Memory B cell (primary cell): ENCODE measurements around the gene COL4A6.
A peak's percentile ranks its signal among the peaks of the same experiment; 100 is the strongest.
"Not testable (repeated sequence)": the region's sequence is repeated elsewhere in the genome, so short reads cannot be mapped to it uniquely, and the experiment has no call there.

Source experiments
- ATAC-seq: fragments of 150-1000 bp; cut with Tn5 transposase; 2 replicates; pipeline ENCODE4 v1.10.0; 2021; ENCODE audit warnings: low read depth, mild to moderate bottlenecking, moderate library complexity
- DNase-seq, 2 donors: peaks; one replicate each; pipeline ENCODE4 v3.0.0; 2022; ENCODE audit warnings: low spot score in 2 of 2
- H3K27ac Mint-ChIP-seq: one replicate; pipeline ENCODE4 v1.8.0; 2022; ENCODE audit warnings: mild to moderate bottlenecking, moderate library complexity, mixed read lengths
- H3K27me3 Mint-ChIP-seq: one replicate; pipeline ENCODE4 v1.8.0; 2022; ENCODE audit warnings: mixed read lengths
- H3K36me3 Mint-ChIP-seq: one replicate; pipeline ENCODE4 v1.8.0; 2022; ENCODE audit warnings: mild to moderate bottlenecking, mixed read lengths
- H3K4me1 Mint-ChIP-seq: one replicate; pipeline ENCODE4 v1.8.0; 2022; ENCODE audit warnings: mixed read lengths
- H3K4me3 Mint-ChIP-seq: one replicate; pipeline ENCODE4 v1.8.0; 2022; ENCODE audit warnings: mild to moderate bottlenecking, moderate library complexity, mixed read lengths
- H3K9me3 Mint-ChIP-seq: one replicate; pipeline ENCODE4 v1.8.0; 2022; ENCODE audit warnings: mixed read lengths

COL4A6 gene

GRCh38 chrX:108438110-108438623, at the start of gene COL4A6:
TSS of gene COL4A6 (minus strand) at chrX:108438422. CDS start at chrX:108438196, 226 bp downstream.
- Mint-ChIP-seq H3K4me1 (peaks cover 5% of the 10 kb centered on the region), H3K27me3 (peaks cover 3% of the 10 kb centered on the region), H3K27ac (no peak within 1 kb of the TSS), H3K4me3 (no peak within 1 kb of the TSS), H3K9me3 (no peaks in the 10 kb centered on the region), H3K36me3 (no peaks in the 10 kb centered on the region)
- ATAC-seq (no peak), DNase-seq (no peak)

- H3K4me1 Mint-ChIP-seq, result no peaks in the 10 kb centered on the region
- H3K27ac Mint-ChIP-seq, result no peak overlapping the region
These were observed 47.7 kb upstream of the COL4A6 start for GRCh38 chrX:108485960-108486359.

GRCh38 chrX:108484251-108484650, 46.0 kb upstream of the COL4A6 start:
- Mint-ChIP-seq H3K9me3 (peaks cover 1% of the 10 kb centered on the region), H3K36me3 (no peaks in the 10 kb centered on the region), H3K4me1 (no peaks in the 10 kb centered on the region), H3K27me3 (no peaks in the 10 kb centered on the region), H3K27ac (no peak overlapping the region), H3K4me3 (no peak overlapping the region)
- DNase-seq, result no peak
- ATAC-seq, result no peak

More at GRCh38 chrX:108485960-108486359, 47.7 kb upstream of the COL4A6 start:
- ATAC-seq, result no peak
- Mint-ChIP-seq H3K4me3 (no peak overlapping the region), H3K36me3 (no peaks in the 10 kb centered on the region), H3K9me3 (peaks cover 1% of the 10 kb centered on the region), H3K27me3 (no peaks in the 10 kb centered on the region)
- DNase-seq, result no peak

GRCh38 chrX:108481528-108481927, 43.3 kb upstream of the COL4A6 start:
- not testable (repeated sequence) for H3K27me3 Mint-ChIP-seq, H3K4me3 Mint-ChIP-seq, ATAC-seq, H3K36me3 Mint-ChIP-seq, H3K9me3 Mint-ChIP-seq, H3K27ac Mint-ChIP-seq, H3K4me1 Mint-ChIP-seq, DNase-seq

DNA sequence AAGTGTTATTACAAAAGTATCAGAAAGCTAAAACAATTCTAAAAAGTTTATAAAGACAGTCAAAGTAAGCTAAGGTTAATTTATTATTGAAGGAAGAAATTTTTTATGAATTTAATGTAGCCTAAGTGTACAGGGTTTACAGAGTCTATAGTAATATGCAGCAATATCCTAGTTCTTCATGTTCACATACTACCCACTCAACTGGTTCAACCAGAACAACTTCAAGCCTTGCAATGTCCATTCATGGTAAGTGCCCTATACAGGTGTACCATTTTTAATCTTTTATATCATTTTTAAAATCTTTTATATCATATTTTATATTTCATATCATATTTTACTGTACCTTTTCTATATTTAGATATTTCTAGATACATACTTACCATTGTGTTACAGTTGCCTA, 35.8 kb upstream of the COL4A6 start:
- H3K9me3 Mint-ChIP-seq, result peaks cover 3% of the 10 kb centered on the region
- no peak overlapping the region for H3K27ac Mint-ChIP-seq
- DNase-seq (no peak), ATAC-seq (no peak)
- H3K27me3 Mint-ChIP-seq, result peaks cover 1% of the 10 kb centered on the region
- no peak overlapping the region for H3K4me3 Mint-ChIP-seq
- no peaks in the 10 kb centered on the region for H3K36me3 Mint-ChIP-seq
- H3K4me1 Mint-ChIP-seq, result no peaks in the 10 kb centered on the region

DNA sequence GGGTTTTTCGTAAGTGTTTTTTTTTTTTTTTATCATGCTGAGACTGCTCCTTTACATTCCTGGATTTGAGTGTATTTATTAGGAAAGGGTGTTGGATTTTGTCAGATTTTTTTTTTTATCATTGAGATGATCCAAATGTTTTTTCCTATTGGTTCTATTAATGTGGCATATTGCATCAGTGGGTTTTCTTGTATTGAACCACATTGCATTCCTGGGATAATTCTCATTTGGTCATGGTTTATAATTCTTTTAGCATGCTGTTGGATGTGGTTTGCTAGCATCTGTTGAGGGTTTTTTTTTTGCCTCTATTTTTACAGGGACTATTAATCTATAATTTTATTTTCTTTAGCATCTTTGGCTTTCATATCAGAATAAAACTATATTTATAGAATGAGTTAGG, 30.3 kb upstream of the COL4A6 start:
- H3K4me1 Mint-ChIP-seq, result no peaks in the 10 kb centered on the region
- DNase-seq (no peak), ATAC-seq (no peak)
- H3K27ac Mint-ChIP-seq, result no peak overlapping the region
- peaks cover 2% of the 10 kb centered on the region for H3K9me3 Mint-ChIP-seq
- H3K36me3 Mint-ChIP-seq, result no peaks in the 10 kb centered on the region
- H3K4me3 Mint-ChIP-seq, result no peak overlapping the region
- H3K27me3 Mint-ChIP-seq, result no peaks in the 10 kb centered on the region

DNA sequence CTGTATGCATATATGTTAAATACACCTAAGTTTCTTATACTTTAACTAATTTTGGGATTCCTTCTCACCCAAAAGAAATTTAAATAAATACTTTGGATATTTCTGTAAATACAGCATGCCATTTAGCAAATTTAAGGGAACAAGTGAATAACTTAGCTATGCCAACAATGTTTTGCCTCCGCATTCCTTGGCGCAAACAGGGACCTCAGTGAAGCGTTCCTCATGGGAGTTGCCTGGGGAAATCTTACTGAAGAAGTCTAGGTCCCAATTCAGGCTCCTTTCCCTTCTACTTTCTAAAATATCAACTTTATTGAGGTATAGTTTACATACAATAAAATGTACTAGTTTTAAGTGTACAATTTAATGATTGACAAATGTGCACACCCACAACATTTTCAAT, 26.4 kb upstream of the COL4A6 start:
- DNase-seq (no peak), ATAC-seq (no peak)
- Mint-ChIP-seq H3K36me3 (no peaks in the 10 kb centered on the region), H3K27ac (no peak overlapping the region), H3K4me1 (no peaks in the 10 kb centered on the region), H3K4me3 (no peak overlapping the region), H3K27me3 (no peaks in the 10 kb centered on the region), H3K9me3 (no peaks in the 10 kb centered on the region)

GRCh38 chrX:108456971-108457477, 18.8 kb upstream of the COL4A6 start:
- ATAC-seq (no peak), DNase-seq (no peak)
- no peaks in the 10 kb centered on the region for H3K36me3 Mint-ChIP-seq
- no peak overlapping the region for H3K27ac Mint-ChIP-seq
- H3K4me1 Mint-ChIP-seq, result no peaks in the 10 kb centered on the region
- H3K27me3 Mint-ChIP-seq, result no peaks in the 10 kb centered on the region
- H3K9me3 Mint-ChIP-seq, result no peaks in the 10 kb centered on the region
- no peak overlapping the region for H3K4me3 Mint-ChIP-seq

GRCh38 chrX:108453841-108454240, 15.6 kb upstream of the COL4A6 start:
- H3K27ac Mint-ChIP-seq, result no peak overlapping the region
- no peaks in the 10 kb centered on the region for H3K36me3 Mint-ChIP-seq
- no peaks in the 10 kb centered on the region for H3K4me1 Mint-ChIP-seq
- no peak overlapping the region for H3K4me3 Mint-ChIP-seq
- no peaks in the 10 kb centered on the region for H3K27me3 Mint-ChIP-seq
- no peak for DNase-seq
- H3K9me3 Mint-ChIP-seq, result no peaks in the 10 kb centered on the region
- ATAC-seq, result no peak

DNA sequence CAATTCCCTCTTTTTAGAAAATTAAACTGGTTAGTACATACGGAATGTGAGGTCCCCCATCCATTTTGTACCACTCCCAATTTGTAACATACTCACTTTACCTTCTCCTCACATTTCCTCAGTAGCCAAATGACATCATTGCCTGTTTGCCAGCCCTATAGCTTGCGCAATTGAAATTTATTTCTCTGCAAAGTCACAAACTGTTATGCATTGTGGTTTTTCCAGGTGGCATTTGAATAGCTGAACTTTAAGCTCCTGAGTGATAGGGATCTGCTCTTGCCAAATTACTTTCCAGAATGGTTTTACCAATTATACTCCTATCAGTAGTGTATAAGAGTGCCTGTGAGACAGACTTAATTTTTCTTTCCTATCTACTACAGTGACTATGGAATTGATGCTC, 9.1 kb upstream of the COL4A6 start:
- H3K4me3 Mint-ChIP-seq, result no peak overlapping the region
- no peaks in the 10 kb centered on the region for H3K9me3 Mint-ChIP-seq
- H3K27ac Mint-ChIP-seq, result no peak overlapping the region
- no peaks in the 10 kb centered on the region for H3K27me3 Mint-ChIP-seq
- ATAC-seq (no peak), DNase-seq (no peak)
- H3K4me1 Mint-ChIP-seq, result no peaks in the 10 kb centered on the region
- no peaks in the 10 kb centered on the region for H3K36me3 Mint-ChIP-seq

- H3K27ac Mint-ChIP-seq, result no peak overlapping the region
- H3K36me3 Mint-ChIP-seq, result no peaks in the 10 kb centered on the region
- no peak overlapping the region for H3K4me3 Mint-ChIP-seq
- DNase-seq, result no peak
- no peak for ATAC-seq
- peaks cover 3% of the 10 kb centered on the region for H3K27me3 Mint-ChIP-seq
- H3K4me1 Mint-ChIP-seq, result peaks cover 5% of the 10 kb centered on the region
- H3K9me3 Mint-ChIP-seq, result no peaks in the 10 kb centered on the region
These were observed 4.8 kb upstream of the COL4A6 start for GRCh38 chrX:108442901-108443464.

DNA sequence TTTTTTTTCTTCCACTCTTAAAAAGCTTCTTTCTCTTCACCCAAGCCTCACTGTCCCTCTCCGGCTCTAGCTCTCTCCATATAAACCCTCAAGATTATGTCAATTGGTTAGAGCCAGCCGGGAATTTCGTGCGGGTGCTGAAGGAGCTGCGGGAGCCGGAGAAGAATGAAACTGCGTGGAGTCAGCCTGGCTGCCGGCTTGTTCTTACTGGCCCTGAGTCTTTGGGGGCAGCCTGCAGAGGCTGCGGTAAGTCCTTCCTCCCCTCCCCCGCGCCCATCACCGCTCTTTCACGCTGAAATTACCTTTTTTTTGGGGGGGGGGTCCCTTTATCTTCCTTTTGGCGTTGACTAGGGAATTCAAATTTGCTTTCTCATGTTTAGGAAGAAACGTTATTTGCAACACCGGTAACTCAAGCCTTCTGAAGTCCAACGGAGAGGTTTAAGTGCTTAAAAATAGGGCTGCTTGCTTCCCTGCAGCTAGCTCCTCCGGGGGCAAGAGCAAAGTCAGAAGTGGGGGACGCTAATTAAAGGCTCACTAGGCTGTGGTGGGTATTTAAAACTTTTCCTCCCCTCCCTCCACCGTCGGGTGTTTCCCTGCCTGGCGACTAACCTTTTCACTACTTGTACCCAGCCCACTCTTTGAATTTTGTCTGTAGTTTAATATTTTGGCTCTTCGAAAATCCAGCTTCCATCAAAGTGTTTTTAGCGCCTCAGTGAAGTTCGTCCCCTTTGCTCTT, 1.9 kb upstream of the COL4A6 start:
- Mint-ChIP-seq H3K9me3 (no peaks in the 10 kb centered on the region), H3K4me1 (peaks cover 5% of the 10 kb centered on the region), H3K27me3 (peaks cover 3% of the 10 kb centered on the region), H3K4me3 (peak overlapping the region; percentile 72), H3K36me3 (no peaks in the 10 kb centered on the region), H3K27ac (no peak overlapping the region)
- DNase-seq, result no peak
- no peak for ATAC-seq

- Mint-ChIP-seq H3K27me3 (peaks cover 3% of the 10 kb centered on the region), H3K4me1 (peaks cover 5% of the 10 kb centered on the region), H3K36me3 (no peaks in the 10 kb centered on the region), H3K4me3 (peak within 1 kb of the TSS; percentile 72), H3K9me3 (no peaks in the 10 kb centered on the region), H3K27ac (no peak within 1 kb of the TSS)
- no peak for DNase-seq
- ATAC-seq, result no peak
These were observed 1.3 kb upstream of the COL4A6 start, which contains the start of gene COL4A5 for GRCh38 chrX:108439426-108439942. TSS of gene COL4A5 (plus strand) at chrX:108439838. CDS start at chrX:108440126, 288 bp downstream.

- Mint-ChIP-seq H3K4me3 (no peak overlapping the region), H3K27me3 (peaks cover 3% of the 10 kb centered on the region), H3K27ac (no peak overlapping the region), H3K9me3 (no peaks in the 10 kb centered on the region), H3K4me1 (peaks cover 5% of the 10 kb centered on the region), H3K36me3 (no peaks in the 10 kb centered on the region)
- no peak for ATAC-seq
- no peak for DNase-seq
These were observed 693 bp downstream of the COL4A6 start for GRCh38 chrX:108437349-108438109.
